HG02981 (cell line): ENCODE results near the gene LAMC3.
"Not testable (repeated sequence)": the region's sequence is repeated elsewhere in the genome, so short reads cannot be mapped to it uniquely, and the experiment has no call there.

ENCODE experiments used
- ATAC-seq: cut with Tn5 transposase; IDR thresholded peaks from one replicate; pipeline ENCODE4 v1.9.1; 2021; ENCODE audit warnings: mild to moderate bottlenecking, moderate library complexity; ENCODE audit not compliant: unreplicated experiment

Gene LAMC3

DNA sequence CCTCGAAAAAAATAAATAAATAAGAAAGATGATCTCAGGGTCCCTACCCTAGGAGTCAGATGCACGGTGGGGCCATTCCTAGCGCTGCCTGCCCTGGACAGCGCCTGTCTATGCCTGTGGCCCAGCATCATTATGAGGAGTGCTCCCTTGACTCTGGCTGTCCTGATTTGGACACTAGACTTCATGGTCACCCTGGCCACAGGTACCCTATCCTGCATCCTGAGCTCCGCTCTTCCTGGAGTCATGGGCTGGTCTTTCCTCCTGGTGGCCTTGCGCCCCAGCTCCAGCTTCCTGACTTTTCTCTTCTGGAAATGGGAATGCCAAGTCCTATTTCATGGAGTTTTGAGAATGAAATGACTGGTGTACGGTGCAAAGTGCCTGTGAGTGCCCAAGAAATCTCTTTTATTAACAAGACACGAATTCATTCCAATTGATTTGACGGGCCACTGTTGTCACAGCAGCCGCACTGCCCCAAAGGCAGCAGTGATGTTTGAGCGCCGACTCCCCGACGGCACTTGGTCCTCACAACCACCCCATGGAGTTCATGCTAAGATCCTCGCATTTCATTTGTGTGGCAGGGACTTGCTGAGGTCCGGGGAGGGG lies 86.8 kb downstream of the LAMC3 start:
- ATAC-seq: no peak

GRCh38 chr9:131096269-131097125 lies 87.5 kb downstream of the LAMC3 start, which contains the start of gene AIF1L:
AIF1L (plus strand) TSS chr9:131096531; CDS start chr9:131096630, 99 bp downstream.
- no peak for ATAC-seq

DNA sequence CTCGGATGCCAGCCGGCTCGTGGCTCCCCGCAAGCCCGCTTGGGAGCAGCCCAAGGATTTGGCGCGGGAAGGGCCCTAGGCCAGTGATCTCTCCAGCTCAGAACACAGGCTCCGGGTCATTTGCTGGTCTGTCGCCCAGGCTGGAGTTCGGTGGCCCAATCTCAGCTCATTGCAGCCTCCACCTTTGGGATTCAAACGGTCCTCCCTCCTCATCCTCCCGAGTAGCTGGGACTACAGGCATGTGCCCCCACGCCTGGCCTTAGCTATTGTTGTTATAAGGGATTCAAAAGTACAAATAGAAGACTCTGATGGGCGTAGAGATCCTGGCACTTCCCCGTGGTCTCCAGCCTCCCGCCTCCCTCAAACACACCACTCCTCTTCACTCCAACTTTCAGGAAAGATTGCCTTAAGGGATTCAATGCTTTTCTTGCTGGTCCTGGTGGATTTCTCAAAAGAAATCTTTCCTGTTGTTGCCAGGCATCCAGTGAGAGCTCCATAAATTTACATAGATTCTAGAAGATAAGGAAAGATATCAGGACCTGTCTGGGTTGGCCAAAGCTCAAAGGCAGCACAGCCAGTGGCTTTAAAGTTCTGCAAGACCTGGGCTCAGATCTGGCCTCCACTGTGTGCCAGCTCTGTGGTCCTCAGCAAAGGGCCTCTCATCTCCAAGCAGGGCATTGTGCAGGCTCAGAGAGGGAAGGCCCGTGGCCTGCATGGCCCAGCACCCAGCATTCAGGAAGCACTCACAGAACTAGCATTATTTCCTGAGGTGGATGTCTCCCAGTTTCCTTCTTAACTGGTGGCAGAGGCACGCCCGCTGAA lies 88.4 kb downstream of the LAMC3 start:
- no peak for ATAC-seq

DNA sequence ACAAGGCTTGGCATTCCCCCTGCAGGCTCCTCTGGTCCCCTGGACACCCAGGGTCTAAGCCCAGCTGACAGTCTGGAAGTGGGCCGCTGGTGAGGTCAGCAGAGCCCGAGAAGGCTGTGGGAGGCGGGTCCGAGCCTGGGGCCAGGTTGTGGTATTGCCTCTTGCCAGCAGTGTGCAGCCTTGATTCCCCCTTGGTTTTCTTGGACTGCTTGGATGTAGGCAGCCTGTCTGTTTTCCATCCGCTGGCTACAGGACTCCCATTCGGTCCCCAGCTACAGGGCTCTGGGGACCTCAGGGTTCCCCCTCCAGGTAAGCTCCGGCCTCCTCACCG lies 88.9 kb downstream of the LAMC3 start:
- no peak for ATAC-seq

GRCh38 chr9:131098391-131099101 lies 89.6 kb downstream of the LAMC3 start:
- no peak for ATAC-seq

DNA sequence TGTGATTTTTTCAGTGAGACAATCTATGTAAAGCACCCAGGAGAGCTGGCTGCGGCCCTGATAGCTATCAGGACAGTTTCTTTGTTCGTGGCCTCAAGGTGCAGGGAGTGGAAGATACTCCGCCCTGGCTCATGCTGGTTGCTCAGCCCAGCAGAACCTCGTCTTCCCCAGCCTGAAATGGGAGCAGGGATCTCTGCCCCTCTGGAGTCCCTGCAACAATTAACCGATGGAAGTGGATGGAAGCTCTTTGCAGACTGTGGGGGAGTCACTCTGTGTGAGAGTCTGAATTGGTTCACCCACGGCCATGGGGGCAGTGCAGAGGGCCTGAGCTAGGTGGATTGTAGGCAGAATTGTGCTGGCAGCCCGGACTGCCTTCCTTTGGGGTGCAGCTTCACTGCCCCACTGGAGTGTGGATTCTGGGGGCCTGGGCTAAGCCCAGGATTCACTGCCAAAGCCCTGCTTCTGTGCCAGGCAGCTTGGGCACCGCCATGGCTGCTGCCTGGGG lies 90.2 kb downstream of the LAMC3 start:
- ATAC-seq: no peak

GRCh38 chr9:131099845-131100244 lies 90.9 kb downstream of the LAMC3 start:
- not testable (repeated sequence) for ATAC-seq

- no peak for ATAC-seq
Observed at GRCh38 chr9:131100445-131100844, 91.5 kb downstream of the LAMC3 start.

GRCh38 chr9:131101207-131101964 lies 92.4 kb downstream of the LAMC3 start:
- no peak for ATAC-seq

- ATAC-seq: no peak
Observed at GRCh38 chr9:131103024-131103423, 94.0 kb downstream of the LAMC3 start.

DNA sequence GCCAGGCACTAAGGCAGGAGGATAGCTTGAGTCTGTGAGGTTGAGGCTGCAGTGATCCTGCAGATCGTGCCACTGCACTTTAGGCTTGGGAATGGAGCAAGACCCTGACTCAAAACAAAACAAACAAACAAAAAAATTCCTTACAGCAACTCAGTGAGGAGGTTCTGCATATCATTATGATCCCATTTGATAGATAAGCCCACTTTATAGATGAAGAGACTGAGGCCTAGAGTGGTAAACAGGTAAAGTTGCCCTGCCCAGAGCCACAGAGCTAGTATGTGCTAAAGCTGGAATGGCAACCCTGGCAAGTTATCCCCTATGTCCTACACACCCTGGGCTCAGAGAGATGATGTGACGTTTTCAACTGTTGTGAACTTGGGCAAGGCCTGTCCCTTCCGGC lies 94.6 kb downstream of the LAMC3 start:
- ATAC-seq: no peak

DNA sequence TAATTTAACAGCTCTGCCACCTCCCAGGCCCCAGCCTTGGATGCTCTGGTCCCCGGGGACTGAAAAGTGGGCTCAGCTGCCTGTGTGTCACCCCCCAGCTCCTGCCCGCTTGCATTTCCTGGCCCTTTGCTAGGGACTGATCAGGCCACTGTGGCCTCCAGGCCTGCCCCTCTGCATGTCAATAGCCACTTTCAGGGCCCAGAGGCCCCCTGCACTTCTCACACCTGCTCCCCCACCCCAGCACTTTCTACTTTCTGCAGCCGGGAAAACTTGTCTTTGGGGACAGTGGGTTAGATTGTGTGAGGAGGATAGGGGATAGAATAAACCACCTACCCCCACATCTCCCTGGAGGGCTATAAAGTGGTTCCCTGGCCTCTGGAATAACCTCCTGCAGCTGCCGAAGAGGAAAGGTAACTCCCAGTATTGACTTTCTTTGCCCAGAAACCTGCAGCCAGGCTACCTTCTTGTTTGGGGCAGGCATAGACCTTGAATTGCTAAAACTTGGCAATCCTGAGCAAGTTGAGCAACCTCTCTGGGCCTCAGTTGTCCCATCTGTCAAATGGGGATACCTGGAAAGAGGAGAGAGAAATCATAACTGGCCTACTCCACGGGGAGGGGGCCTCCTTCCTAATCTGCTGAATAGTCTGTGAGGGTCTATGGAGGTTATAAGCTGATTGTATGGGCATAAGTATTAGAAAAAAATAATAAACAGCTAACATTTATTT lies 95.2 kb downstream of the LAMC3 start:
- no peak for ATAC-seq

DNA sequence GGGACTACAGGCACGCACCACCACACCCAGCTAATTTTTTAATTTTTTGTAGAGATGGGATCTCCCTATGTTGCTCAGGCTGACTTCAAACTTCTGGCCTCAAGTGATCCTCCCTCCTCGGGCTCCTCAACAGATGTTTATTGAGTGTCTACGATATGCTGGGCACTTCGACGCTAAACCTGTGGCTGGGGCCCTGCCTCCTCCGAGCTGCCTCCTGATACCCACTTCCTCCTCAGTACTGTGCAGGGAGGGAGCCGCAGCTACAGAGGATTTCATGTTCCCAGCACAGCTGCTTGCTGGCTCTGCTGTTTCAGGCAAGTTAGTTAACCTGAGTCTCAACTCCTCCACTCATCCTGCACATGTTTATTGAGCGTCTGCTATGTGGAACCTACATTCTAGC lies 97.0 kb downstream of the LAMC3 start:
- no peak for ATAC-seq

DNA sequence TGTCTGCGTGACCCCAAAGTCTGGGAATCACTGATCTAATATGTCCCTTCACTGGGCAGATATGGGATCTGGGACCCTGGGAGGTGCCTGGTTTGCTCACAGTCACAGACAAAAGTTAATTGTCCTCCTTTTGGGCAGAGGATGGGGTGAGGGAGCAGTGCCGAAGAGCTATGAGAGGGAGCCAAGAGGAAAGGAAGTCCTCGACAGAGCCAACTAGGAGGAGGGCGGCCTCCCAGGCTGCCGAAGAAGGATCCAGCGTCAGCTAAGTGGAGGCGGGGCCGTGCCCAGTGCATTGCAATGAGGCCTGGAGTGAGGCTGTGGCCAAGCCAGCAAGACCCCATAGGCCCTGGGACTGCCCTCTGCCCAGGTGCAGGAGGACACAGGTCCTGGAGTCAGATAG lies 98.8 kb downstream of the LAMC3 start:
- no peak for ATAC-seq

DNA sequence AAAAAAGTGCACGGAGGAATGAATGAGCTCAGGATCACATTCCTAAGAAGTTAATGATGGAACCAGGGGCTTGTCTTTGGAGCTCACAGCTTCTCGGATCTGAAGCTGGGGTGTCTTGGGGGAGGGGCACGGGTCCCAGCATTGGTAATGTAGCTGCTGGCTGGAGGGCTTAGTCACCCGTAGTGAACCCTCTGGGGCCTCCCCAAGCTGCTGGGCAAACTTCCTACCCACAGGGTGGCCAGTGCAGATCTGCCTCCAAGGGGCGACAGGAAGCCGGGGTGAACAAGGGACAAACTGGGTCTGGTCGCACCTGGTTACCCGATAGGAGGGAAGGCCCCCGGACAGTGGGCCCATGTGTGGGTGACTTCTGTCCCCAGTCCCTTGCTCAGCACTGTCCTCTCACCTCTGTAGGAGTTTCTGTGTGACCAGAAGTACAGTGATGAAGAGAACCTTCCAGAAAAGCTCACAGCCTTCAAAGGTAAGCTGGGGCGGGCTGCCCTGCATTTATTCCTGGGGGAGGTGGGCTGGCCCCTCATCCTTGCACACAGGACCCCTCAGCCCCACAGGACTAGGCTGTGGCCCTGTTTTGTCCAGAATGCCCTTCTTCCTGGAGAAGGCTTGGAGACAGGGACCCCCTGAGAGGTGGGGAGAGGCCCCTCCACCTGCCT lies 102.3 kb downstream of the LAMC3 start:
- ATAC-seq: no peak

DNA sequence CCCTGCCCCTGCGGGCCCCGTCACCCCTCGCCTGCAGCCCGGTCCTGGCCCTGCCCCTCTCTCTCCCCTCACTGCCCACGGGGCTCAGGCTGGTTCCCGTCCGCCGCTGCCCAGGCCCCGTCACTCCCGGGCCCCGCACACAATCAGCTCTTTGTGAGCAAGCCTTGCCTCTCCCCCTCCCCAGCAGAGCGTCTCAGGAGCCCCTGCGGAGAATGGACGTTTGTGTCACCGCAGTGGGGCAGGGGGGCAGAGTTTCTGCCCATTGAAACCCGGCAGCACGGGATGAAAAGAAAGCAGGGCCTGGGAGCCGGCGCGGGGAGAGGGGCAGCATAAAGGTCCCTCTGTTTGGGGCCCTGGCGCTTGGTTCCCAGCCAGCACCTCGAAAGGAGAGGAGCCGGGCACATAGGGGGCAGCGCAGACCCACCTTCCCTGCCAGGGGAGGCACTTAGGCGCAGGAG lies 102.9 kb downstream of the LAMC3 start:
- ATAC-seq: no peak

DNA sequence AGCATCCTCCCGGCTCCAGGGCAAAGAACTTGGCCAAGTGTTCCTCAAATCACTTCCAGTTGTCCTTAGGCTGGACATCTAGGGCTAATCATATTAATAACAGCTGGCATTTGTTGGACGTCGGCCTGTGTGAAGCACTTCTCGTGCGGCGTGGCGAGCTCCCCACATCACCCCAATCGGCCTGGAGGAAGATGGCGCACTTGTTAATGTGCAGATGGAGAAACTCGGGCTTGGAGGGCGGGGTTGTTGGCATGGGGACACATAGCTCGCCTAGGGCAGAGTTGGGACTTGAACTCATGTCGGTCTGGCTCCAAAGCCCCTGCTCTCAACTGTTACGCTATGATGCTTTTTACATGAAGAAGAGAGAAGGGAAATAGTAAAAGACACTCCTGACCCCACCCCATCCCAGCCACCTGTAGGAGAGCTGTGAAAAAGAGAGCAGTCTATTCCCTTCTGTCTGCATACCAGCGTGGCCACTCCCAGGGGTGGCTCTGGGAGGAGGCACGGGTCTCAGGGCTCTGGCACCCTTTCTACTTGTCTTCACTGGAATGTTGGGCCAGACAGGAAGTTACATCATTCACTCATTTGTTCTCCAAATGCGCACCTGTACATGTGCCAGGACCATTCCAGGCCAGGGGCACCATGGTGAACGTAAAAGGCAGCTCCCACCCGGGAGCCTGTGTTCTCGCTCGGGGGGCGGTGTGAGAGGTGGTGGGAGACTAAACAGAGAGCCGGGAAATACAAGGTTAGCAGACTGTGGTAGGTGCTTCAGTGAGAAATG lies 103.6 kb downstream of the LAMC3 start:
- ATAC-seq: no peak

DNA sequence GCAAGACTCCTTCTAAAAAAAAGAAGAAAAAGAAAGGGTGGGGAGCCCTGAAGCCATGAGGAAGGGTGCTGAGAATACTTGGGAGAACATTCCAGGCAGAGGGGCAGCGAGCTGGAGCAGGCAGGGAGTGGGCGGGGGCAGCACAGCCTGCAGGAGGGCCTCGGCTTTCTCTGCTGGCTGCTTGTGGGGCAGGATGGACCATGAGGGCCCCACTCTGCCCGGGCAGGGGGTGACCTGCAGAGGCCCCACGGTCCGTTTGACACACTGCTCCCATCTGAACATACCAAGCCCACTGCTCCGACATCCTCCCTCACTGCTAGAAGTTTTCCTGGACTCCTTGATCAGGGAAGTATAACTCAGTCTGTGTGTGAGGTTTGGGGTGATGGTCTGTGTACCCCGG lies 104.7 kb downstream of the LAMC3 start:
- ATAC-seq: no peak
